ENCODE data around the gene KIAA0232.

The KIAA0232 gene

DNA sequence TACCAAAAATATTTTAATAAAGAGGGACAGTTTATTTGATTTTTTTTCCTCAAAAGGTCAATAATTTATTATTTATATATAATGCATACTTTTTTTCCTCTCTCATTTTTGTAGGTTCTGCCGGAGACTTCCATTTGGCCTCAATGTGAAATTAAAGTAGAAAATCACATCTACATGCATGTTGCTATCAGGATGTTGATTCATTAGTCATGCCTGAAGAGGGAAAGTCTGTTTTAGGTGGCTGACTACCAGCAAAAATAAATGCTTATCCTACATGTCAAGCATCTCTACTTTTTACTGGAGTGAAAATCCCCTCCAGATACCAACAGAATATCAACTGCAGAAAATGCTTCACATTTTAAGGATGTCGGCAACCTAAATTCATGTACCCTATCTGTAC is 41.5 kb downstream of the KIAA0232 start:
- H3K27ac ChIP-seq (ENCODE audit: low read length): no peak overlapping the region
- H3F3A ChIP-seq (ENCODE audit: insufficient read depth, low read length): no peaks in the 10 kb centered on the region
- H3K9me2 ChIP-seq (replicated peaks; ENCODE audit: insufficient read depth, low read length): no peaks in the 10 kb centered on the region
- H3K4me3 ChIP-seq (ENCODE audit: low read length): no peak overlapping the region
- no peaks in the 10 kb centered on the region; the same call in 1 of the 2 replicates for H3K9me3 ChIP-seq (replicated peaks; ENCODE audit: insufficient read depth, low read length)
- H3K27me3 ChIP-seq (replicated peaks; ENCODE audit: insufficient read depth, low read length): no peaks in the 10 kb centered on the region
- no peak overlapping the region for H3K9ac ChIP-seq (ENCODE audit: low read length)
- TF ChIP-seq EZH2 (optimal IDR thresholded peaks at IDR 0.05; ENCODE audit: low read depth, low read length) (no peak), EZH2phosphoT487 (IDR thresholded peaks at IDR 0.05; ENCODE audit: low read length) (no peak)
- TF ChIP-seq, protein P1, sequence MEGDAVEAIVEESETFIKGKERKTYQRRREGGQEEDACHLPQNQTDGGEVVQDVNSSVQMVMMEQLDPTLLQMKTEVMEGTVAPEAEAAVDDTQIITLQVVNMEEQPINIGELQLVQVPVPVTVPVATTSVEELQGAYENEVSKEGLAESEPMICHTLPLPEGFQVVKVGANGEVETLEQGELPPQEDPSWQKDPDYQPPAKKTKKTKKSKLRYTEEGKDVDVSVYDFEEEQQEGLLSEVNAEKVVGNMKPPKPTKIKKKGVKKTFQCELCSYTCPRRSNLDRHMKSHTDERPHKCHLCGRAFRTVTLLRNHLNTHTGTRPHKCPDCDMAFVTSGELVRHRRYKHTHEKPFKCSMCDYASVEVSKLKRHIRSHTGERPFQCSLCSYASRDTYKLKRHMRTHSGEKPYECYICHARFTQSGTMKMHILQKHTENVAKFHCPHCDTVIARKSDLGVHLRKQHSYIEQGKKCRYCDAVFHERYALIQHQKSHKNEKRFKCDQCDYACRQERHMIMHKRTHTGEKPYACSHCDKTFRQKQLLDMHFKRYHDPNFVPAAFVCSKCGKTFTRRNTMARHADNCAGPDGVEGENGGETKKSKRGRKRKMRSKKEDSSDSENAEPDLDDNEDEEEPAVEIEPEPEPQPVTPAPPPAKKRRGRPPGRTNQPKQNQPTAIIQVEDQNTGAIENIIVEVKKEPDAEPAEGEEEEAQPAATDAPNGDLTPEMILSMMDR (IDR thresholded peaks at IDR 0.05; ENCODE audit: low read length): no peak
- H2AFZ ChIP-seq (ENCODE audit: low read length): no peak overlapping the region
- H3K79me2 ChIP-seq (ENCODE audit: low read length): peaks cover 32% of the 10 kb centered on the region
- H3K4me1 ChIP-seq (ENCODE audit: low read length): peaks cover 2% of the 10 kb centered on the region; the same call in 1 of the 2 replicates
- no peaks in the 10 kb centered on the region; the same call in 1 of the 2 replicates for H4K20me1 ChIP-seq (ENCODE audit: insufficient read depth, low read length)
- no peak for DNase-seq
- H3K36me3 ChIP-seq (replicated peaks; ENCODE audit: insufficient read depth, low read length): no peaks in the 10 kb centered on the region
- no peak overlapping the region for H3K4me2 ChIP-seq (ENCODE audit: low read depth, low read length)

DNA sequence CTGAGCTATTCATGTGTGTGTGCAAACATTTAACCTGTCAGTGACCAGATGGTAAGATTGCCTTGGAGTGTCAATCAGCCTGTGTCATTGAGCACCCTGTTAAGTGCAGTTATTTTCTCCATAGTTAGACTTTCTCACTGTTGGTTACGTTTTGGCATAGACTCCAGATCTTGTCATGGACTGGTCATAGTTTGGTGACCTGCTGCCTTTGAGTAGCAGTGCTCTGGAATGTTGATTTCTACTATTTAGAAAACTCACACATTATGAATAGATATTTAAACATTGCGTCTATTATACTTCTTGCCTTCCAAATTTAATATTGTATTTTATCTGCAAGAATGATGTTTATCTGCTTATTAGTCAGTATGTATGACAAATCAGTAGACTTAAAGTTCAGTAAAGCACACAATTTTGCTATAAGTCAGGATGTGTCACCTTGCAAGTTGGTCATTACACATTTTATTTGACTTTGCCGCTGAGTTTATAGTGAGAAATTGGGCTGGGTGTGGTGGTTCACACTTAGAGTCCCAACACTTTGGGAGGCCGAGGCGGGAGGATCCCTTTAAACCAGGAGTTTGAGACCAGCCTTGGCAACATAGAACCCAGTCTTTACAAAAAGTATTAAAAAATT is 42.4 kb downstream of the KIAA0232 start:
- no peaks in the 10 kb centered on the region for H3K9me2 ChIP-seq (replicated peaks; ENCODE audit: insufficient read depth, low read length)
- H3K4me2 ChIP-seq (ENCODE audit: low read depth, low read length): no peak overlapping the region
- H3K79me2 ChIP-seq (ENCODE audit: low read length): peaks cover 25% of the 10 kb centered on the region
- DNase-seq: no peak
- H3K36me3 ChIP-seq (replicated peaks; ENCODE audit: insufficient read depth, low read length): no peaks in the 10 kb centered on the region
- H3K4me1 ChIP-seq (ENCODE audit: low read length): peaks cover 10% of the 10 kb centered on the region; the same call in 1 of the 2 replicates
- H3K9ac ChIP-seq (ENCODE audit: low read length): no peak overlapping the region
- H2AFZ ChIP-seq (ENCODE audit: low read length): no peak overlapping the region
- H3K27ac ChIP-seq (ENCODE audit: low read length): no peak overlapping the region
- no peak overlapping the region for H3K4me3 ChIP-seq (ENCODE audit: low read length)
- no peaks in the 10 kb centered on the region for H3K9me3 ChIP-seq (replicated peaks; ENCODE audit: insufficient read depth, low read length)
- no peaks in the 10 kb centered on the region for H3F3A ChIP-seq (ENCODE audit: insufficient read depth, low read length)
- H3K27me3 ChIP-seq (replicated peaks; ENCODE audit: insufficient read depth, low read length): no peaks in the 10 kb centered on the region
- no peaks in the 10 kb centered on the region; the same call in 1 of the 2 replicates for H4K20me1 ChIP-seq (ENCODE audit: insufficient read depth, low read length)
- TF ChIP-seq EZH2phosphoT487 (IDR thresholded peaks at IDR 0.05; ENCODE audit: low read length) (no peak), EZH2 (optimal IDR thresholded peaks at IDR 0.05; ENCODE audit: low read depth, low read length) (no peak)
- TF ChIP-seq, protein P1 (IDR thresholded peaks at IDR 0.05; ENCODE audit: low read length): no peak

DNA sequence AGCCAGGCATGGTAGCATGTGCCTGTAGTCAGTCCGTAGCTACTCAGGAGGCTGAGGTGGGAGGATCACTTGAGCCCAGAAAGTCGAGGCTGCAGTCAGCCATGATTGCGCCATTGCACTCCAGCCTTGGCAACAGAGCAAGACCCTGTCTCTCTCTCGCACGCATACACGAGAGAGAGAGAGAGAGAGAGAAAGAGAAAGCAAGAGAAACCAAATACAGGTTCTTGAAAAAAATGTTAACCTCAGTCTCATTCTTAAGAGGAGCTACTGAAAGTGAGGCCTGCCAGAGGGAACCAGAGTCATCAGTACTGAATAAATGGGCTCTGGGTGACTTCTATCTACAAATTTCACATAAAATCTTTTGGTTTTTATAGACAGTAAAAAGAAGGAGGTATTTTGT is 42.9 kb downstream of the KIAA0232 start:
- Histone ChIP-seq H4K20me1 (ENCODE audit: insufficient read depth, low read length) (no peaks in the 10 kb centered on the region; the same call in 1 of the 2 replicates), H3K9ac (ENCODE audit: low read length) (no peak overlapping the region), H3K79me2 (ENCODE audit: low read length) (peaks cover 19% of the 10 kb centered on the region), H3K4me2 (ENCODE audit: low read depth, low read length) (no peak overlapping the region), H3K9me3 (replicated peaks; ENCODE audit: insufficient read depth, low read length) (no peaks in the 10 kb centered on the region), H3K4me3 (ENCODE audit: low read length) (no peak overlapping the region), H3K9me2 (replicated peaks; ENCODE audit: insufficient read depth, low read length) (no peaks in the 10 kb centered on the region), H3K27ac (ENCODE audit: low read length) (no peak overlapping the region), H3K36me3 (replicated peaks; ENCODE audit: insufficient read depth, low read length) (no peaks in the 10 kb centered on the region), H3F3A (ENCODE audit: insufficient read depth, low read length) (no peaks in the 10 kb centered on the region), H3K27me3 (replicated peaks; ENCODE audit: insufficient read depth, low read length) (no peaks in the 10 kb centered on the region), H2AFZ (ENCODE audit: low read length) (no peak overlapping the region), H3K4me1 (ENCODE audit: low read length) (peaks cover 10% of the 10 kb centered on the region; the same call in 1 of the 2 replicates)
- TF ChIP-seq EZH2 (optimal IDR thresholded peaks at IDR 0.05; ENCODE audit: low read depth, low read length) (no peak), EZH2phosphoT487 (IDR thresholded peaks at IDR 0.05; ENCODE audit: low read length) (no peak)
- TF ChIP-seq, protein P1 (IDR thresholded peaks at IDR 0.05; ENCODE audit: low read length): no peak
- no peak for DNase-seq
